Osteoblast (primary cell): ENCODE data around the gene DNAH11. TPM values are rescaled to one million over a fixed set of nuclear protein-coding genes. Genes with fewer than 3 reads are reported as not detected.

Experiments
- DNase-seq: peaks from one replicate; pipeline ENCODE4 v3.0.0; 2011; ENCODE audit warnings: low spot score, mixed read lengths; ENCODE audit not compliant: insufficient read length; ENCODE audit errors: missing footprints
- H2AFZ ChIP-seq: 2 replicates; pipeline ENCODE4 v1.6.0; 2011; ENCODE audit warnings: mild to moderate bottlenecking, low read length
- H3K27ac ChIP-seq: 2 replicates; pipeline ENCODE4 v1.5.1; 2011; ENCODE audit warnings: mild to moderate bottlenecking, low read depth, low read length, moderate library complexity
- H3K27me3 ChIP-seq: 2 replicates; pipeline ENCODE4 v1.6.0; 2012; ENCODE audit warnings: mild to moderate bottlenecking, control low read depth, inconsistent platforms, low read length, moderate library complexity; ENCODE audit not compliant: insufficient read depth
- H3K36me3 ChIP-seq: 2 replicates; pipeline ENCODE4 v1.5.1; 2011; ENCODE audit warnings: mild to moderate bottlenecking, low read length, control low read depth, moderate library complexity; ENCODE audit not compliant: insufficient read depth
- H3K4me1 ChIP-seq: 2 replicates; pipeline ENCODE4 v1.5.1; 2011; ENCODE audit warnings: mild to moderate bottlenecking, low read length, control low read depth, moderate library complexity; ENCODE audit not compliant: insufficient read depth
- H3K4me2 ChIP-seq: 2 replicates; pipeline ENCODE4 v1.6.0; 2011; ENCODE audit warnings: mild to moderate bottlenecking, low read length; ENCODE audit not compliant: insufficient read depth
- H3K4me3 ChIP-seq: fragments of 200-600 bp; sonication (generic); 3 replicates; pipeline ENCODE4 v1.5.1; 2012; ENCODE audit warnings: mild to moderate bottlenecking, low read length, inconsistent platforms; ENCODE audit not compliant: insufficient read depth
- H3K79me2 ChIP-seq: 2 replicates; pipeline ENCODE4 v1.6.0; 2012; ENCODE audit warnings: mild to moderate bottlenecking, low read length, control low read depth, inconsistent platforms; ENCODE audit not compliant: insufficient read depth
- H3K9me3 ChIP-seq: 2 replicates; pipeline ENCODE4 v1.5.1; 2011; ENCODE audit warnings: low read depth, low read length, control low read depth
- H4K20me1 ChIP-seq: 2 replicates; pipeline ENCODE4 v1.6.0; 2012; ENCODE audit warnings: mild to moderate bottlenecking, low read length, control low read depth; ENCODE audit not compliant: insufficient read depth
- total RNA-seq: library from RNA; depleted of rRNA; stranded (reverse); fragments of >200 nt; gene quantifications from 2 replicates; pipeline ENCODE4 v1.2.3, GENCODE V29; 2012
- TF ChIP-seq, protein P1 (sequence below): IDR thresholded peaks from 2 replicates; pipeline ENCODE4 v1.5.1; 2011; ENCODE audit warnings: mild to moderate bottlenecking, low read depth, low read length, moderate library complexity; ENCODE audit errors: extremely low read depth

The DNAH11 gene
- total RNA-seq, 1 donor: 1.1 TPM

DNA sequence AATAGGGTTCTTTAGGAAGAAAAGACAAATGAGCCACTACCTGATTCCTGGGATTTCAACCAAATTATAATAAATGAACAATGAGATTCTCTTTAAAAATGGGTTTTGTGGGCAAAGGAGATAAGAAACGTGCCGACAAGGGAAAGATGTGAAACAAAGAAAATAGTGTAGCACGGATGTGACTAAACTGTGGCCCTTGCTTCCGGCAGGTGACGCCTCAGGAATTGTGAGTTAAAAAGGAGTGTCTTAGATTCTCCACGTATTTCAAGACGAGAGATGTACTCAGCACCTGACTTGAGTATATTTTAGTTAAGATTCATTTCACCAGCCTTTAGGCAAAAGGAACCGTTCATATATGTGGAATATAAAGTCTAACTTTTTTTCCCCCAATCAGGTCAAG is 75.9 kb downstream of the DNAH11 start:
- H2AFZ ChIP-seq: no peak overlapping the region
- H3K9me3 ChIP-seq: no peaks in the 10 kb centered on the region
- no peaks in the 10 kb centered on the region for H3K36me3 ChIP-seq
- H3K27me3 ChIP-seq: no peaks in the 10 kb centered on the region
- no peak overlapping the region for H3K4me3 ChIP-seq
- H3K79me2 ChIP-seq: no peaks in the 10 kb centered on the region
- no peak overlapping the region for H3K4me2 ChIP-seq
- H4K20me1 ChIP-seq: no peaks in the 10 kb centered on the region
- TF ChIP-seq, protein P1, sequence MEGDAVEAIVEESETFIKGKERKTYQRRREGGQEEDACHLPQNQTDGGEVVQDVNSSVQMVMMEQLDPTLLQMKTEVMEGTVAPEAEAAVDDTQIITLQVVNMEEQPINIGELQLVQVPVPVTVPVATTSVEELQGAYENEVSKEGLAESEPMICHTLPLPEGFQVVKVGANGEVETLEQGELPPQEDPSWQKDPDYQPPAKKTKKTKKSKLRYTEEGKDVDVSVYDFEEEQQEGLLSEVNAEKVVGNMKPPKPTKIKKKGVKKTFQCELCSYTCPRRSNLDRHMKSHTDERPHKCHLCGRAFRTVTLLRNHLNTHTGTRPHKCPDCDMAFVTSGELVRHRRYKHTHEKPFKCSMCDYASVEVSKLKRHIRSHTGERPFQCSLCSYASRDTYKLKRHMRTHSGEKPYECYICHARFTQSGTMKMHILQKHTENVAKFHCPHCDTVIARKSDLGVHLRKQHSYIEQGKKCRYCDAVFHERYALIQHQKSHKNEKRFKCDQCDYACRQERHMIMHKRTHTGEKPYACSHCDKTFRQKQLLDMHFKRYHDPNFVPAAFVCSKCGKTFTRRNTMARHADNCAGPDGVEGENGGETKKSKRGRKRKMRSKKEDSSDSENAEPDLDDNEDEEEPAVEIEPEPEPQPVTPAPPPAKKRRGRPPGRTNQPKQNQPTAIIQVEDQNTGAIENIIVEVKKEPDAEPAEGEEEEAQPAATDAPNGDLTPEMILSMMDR: no peak
- H3K4me1 ChIP-seq: no peaks in the 10 kb centered on the region
- H3K27ac ChIP-seq: no peak overlapping the region
- no peak for DNase-seq

DNA sequence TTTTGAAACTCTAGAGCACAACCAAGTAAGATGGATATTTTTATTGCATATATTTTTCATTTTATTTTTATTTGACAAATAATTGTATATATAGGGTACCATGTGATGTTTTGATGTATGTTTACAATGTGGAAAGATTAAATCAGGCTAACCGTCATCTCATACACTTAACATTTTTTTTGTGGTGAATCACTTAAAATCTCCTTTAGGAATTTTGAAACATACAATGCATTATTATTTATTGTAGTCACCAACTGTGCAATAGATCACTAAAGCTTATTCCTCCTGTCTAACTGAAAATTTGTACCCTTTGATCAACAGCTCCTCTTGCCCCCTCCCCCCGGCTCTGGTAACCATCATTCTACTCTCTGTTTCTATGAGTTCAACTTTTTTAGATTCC is 77.2 kb downstream of the DNAH11 start:
- H3K4me3 ChIP-seq: no peak overlapping the region
- H3K27me3 ChIP-seq: no peaks in the 10 kb centered on the region
- H4K20me1 ChIP-seq: no peaks in the 10 kb centered on the region
- no peak overlapping the region for H3K4me2 ChIP-seq
- TF ChIP-seq, protein P1: no peak
- DNase-seq: no peak
- no peaks in the 10 kb centered on the region for H3K9me3 ChIP-seq
- no peak overlapping the region for H3K27ac ChIP-seq
- no peaks in the 10 kb centered on the region for H3K36me3 ChIP-seq
- no peaks in the 10 kb centered on the region for H3K4me1 ChIP-seq
- H2AFZ ChIP-seq: no peak overlapping the region
- H3K79me2 ChIP-seq: no peaks in the 10 kb centered on the region

DNA sequence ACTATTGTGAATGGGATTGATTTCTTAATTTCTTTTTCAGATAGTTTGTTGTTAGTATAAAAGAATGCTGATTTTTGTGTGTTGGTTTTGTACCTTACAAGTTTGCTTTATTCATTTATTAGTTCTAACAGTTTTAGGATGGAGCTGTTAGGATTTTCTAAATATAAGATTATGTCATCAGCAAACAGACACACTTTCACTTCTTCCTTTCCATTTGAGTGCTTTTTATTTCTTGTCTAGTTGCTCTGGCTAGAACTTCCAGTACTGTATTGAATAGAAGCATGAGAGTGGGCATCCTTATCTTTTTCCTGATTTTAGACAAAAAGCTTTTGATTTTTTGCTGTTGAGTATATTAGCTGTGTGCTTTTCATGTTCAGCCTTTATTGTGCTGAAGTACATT is 81.5 kb downstream of the DNAH11 start:
- TF ChIP-seq, protein P1: no peak

DNA sequence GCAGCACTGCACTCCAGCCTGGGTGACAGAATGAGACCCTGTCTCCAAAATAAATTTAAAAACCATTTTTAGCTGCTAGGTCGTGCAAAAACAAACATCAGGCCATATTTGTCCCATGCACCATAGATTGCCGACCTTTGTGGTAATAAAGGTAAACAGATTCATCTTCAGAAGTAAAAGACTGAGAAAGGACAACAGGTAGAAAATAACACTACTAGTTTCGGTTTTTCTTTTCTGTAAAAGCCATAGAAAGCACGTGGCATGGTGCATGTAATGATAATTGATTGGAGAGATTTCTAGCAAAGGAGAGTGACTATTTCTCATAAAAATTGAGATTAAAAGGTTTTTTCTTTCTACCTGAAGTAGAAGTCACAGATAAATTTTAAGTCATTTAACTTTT is 93.9 kb downstream of the DNAH11 start:
- Histone ChIP-seq H3K9me3 (no peaks in the 10 kb centered on the region), H2AFZ (no peak overlapping the region), H3K27ac (no peak overlapping the region), H3K4me1 (no peaks in the 10 kb centered on the region), H3K36me3 (no peaks in the 10 kb centered on the region), H3K27me3 (no peaks in the 10 kb centered on the region), H3K79me2 (no peaks in the 10 kb centered on the region), H3K4me2 (no peak overlapping the region), H4K20me1 (no peaks in the 10 kb centered on the region), H3K4me3 (no peak overlapping the region)
- DNase-seq: no peak
- TF ChIP-seq, protein P1: no peak

More for the DNA sequence above, 81.5 kb downstream of the DNAH11 start:
- no peaks in the 10 kb centered on the region for H3K36me3 ChIP-seq
- H3K79me2 ChIP-seq: no peaks in the 10 kb centered on the region
- no peak overlapping the region for H3K27ac ChIP-seq
- H3K4me3 ChIP-seq: no peak overlapping the region
- no peaks in the 10 kb centered on the region for H3K9me3 ChIP-seq
- no peak for DNase-seq
- no peak overlapping the region for H3K4me2 ChIP-seq
- no peaks in the 10 kb centered on the region for H4K20me1 ChIP-seq
- H3K27me3 ChIP-seq: no peaks in the 10 kb centered on the region
- no peaks in the 10 kb centered on the region for H3K4me1 ChIP-seq
- no peak overlapping the region for H2AFZ ChIP-seq
